NCI-H2227 treated with DMSO at 0.1 percent for 48 hours (cell line): ENCODE results near the gene C13orf42.
"Not testable (repeated sequence)": the region's sequence is repeated elsewhere in the genome, so short reads cannot be mapped to it uniquely, and the experiment has no call there.

Source experiments
- DNase-seq: peaks from one replicate; lab custom pipeline; 2025; lab: John Stamatoyannopoulos, UW

The C13orf42 gene

GRCh38 chr13:51120873-51121272, 9.8 kb upstream of the C13orf42 start:
- not testable (repeated sequence) for DNase-seq

GRCh38 chr13:51118809-51119431, 7.8 kb upstream of the C13orf42 start:
- DNase-seq: no peak

GRCh38 chr13:51113969-51114368, 2.9 kb upstream of the C13orf42 start:
- DNase-seq: no peak

- DNase-seq: no peak
Observed at GRCh38 chr13:51113186-51113881, 2.3 kb upstream of the C13orf42 start.

GRCh38 chr13:51112771-51113170, 1.7 kb upstream of the C13orf42 start:
- DNase-seq: no peak

GRCh38 chr13:51111997-51112396, 923 bp upstream of the C13orf42 start:
- DNase-seq: no peak

GRCh38 chr13:51107996-51108395, 3.1 kb downstream of the C13orf42 start:
- no peak for DNase-seq

- DNase-seq: no peak
Observed at GRCh38 chr13:51105046-51105445, 6.0 kb downstream of the C13orf42 start.

- DNase-seq: peak; percentile 63
Observed at GRCh38 chr13:51101636-51102235, 9.3 kb downstream of the C13orf42 start.

- no peak for DNase-seq
Observed at GRCh38 chr13:51097353-51098043, 13.6 kb downstream of the C13orf42 start.

- DNase-seq: no peak
Observed at GRCh38 chr13:51096131-51096530, 14.9 kb downstream of the C13orf42 start.

- DNase-seq: no peak
Observed at GRCh38 chr13:51093574-51093973, 17.5 kb downstream of the C13orf42 start.

- DNase-seq: no peak
Observed at GRCh38 chr13:51091839-51092238, 19.2 kb downstream of the C13orf42 start.

- no peak for DNase-seq
Observed at GRCh38 chr13:51083706-51084105, 27.4 kb downstream of the C13orf42 start.

GRCh38 chr13:51080478-51081065, 30.5 kb downstream of the C13orf42 start:
- DNase-seq: not testable (repeated sequence)

- no peak for DNase-seq
Observed at GRCh38 chr13:51071493-51071892, 39.6 kb downstream of the C13orf42 start.

- peak; percentile 76 for DNase-seq
Observed at GRCh38 chr13:51070005-51070649, 40.9 kb downstream of the C13orf42 start.

- DNase-seq: no peak
Observed at GRCh38 chr13:51068501-51068900, 42.6 kb downstream of the C13orf42 start.

GRCh38 chr13:51067706-51068105, 43.4 kb downstream of the C13orf42 start:
- DNase-seq: no peak

- peak; percentile 46 for DNase-seq
Observed at GRCh38 chr13:51067210-51067701, 43.8 kb downstream of the C13orf42 start.

GRCh38 chr13:51066091-51066831, 44.8 kb downstream of the C13orf42 start:
- peak; percentile 1 for DNase-seq
